GM19099 (cell line): ENCODE data around the gene LILRA1.
"Not testable (repeated sequence)": the region's sequence is repeated elsewhere in the genome, so short reads cannot be mapped to it uniquely, and the experiment has no call there.

Experiments used
- POLR2A ChIP-seq: IDR thresholded peaks from 3 replicates; pipeline ENCODE4 v1.6.1; 2011; ENCODE audit warnings: low read depth; ENCODE audit not compliant: insufficient read length; ENCODE audit errors: extremely low read depth

Gene LILRA1

DNA sequence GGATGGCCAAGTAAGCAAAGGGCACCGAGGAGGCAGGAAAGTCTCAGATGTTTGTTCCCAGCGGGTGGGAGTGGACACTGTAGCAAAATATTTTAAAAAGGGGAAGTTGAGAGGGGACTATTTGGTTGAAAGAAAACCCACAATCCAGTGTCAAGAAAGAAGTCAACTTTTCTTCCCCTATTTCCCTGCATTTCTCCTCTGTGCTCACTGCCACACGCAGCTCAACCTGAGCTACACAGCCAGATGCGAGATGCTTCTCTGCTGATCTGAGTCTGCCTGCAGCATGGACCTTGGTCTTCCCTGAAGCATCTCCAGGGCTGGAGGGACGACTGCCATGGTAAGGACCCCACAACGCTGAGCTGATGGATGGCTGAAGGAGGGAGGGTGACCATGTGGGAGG lies at the start of gene LILRA1:
LILRA1 (plus strand) TSS at position 188 of the 400 bp plus-strand sequence. CDS start 613 bp downstream, outside the sequence.
- TF ChIP-seq POLR2A: not testable (repeated sequence)

DNA sequence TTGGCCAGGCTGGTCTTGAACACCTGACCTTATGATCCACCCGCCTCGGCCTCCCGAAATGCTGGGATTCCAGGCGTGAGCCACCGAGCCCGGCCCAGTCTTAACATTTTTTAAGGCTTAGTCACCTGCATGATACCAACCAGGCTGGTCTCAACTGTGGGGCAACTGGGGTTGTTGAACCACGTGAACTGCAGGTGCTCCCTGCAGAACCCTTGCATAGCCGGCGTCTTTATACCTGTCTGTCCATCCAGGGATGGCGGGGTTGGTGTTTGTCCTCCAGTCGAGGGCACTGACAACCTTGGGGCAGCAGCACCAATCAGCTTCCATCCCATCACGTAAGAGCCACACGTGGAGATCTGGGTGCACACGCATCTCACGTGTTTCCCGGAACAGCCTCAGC lies 44.6 kb upstream of the LILRA1 start:
- TF ChIP-seq POLR2A: no peak

DNA sequence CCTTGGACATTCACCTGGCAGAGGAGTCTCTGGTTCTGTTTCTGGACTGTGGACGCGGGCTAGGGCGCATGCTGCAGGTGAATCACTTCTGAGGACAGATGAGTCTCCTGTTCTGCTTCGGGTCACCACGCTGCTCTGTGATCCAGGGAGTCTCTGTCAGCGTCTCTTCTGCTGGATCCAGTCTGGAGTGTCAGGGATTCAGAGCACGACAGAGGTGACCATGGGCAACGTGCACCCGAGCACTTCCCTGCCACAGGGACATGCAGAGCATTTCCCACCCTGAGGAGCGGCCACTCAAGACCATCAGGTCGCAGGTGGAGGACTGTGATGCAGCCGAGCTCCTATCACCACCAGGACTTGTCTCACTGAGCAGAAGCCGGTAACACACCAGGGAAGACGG lies 44.2 kb upstream of the LILRA1 start:
- TF ChIP-seq POLR2A: no peak

DNA sequence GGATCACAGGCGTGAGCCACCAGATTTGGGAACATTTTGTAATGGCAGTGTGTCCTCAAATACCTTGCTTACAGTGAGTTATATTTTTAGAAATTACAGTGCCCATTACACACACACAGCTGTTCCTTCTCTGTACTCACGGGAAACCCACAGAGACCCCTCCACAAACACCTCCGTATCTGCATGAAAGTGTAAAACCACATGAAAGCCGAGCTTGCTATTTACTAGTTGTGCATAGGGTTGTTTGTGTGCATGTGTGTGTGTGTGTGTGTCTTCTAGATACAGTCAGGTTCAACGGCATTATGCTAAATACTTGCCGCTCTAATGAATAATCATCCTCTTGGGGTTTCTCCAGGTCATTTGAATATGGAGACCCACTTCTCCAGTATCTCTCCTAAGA lies 42.1 kb upstream of the LILRA1 start:
- TF ChIP-seq POLR2A: no peak

DNA sequence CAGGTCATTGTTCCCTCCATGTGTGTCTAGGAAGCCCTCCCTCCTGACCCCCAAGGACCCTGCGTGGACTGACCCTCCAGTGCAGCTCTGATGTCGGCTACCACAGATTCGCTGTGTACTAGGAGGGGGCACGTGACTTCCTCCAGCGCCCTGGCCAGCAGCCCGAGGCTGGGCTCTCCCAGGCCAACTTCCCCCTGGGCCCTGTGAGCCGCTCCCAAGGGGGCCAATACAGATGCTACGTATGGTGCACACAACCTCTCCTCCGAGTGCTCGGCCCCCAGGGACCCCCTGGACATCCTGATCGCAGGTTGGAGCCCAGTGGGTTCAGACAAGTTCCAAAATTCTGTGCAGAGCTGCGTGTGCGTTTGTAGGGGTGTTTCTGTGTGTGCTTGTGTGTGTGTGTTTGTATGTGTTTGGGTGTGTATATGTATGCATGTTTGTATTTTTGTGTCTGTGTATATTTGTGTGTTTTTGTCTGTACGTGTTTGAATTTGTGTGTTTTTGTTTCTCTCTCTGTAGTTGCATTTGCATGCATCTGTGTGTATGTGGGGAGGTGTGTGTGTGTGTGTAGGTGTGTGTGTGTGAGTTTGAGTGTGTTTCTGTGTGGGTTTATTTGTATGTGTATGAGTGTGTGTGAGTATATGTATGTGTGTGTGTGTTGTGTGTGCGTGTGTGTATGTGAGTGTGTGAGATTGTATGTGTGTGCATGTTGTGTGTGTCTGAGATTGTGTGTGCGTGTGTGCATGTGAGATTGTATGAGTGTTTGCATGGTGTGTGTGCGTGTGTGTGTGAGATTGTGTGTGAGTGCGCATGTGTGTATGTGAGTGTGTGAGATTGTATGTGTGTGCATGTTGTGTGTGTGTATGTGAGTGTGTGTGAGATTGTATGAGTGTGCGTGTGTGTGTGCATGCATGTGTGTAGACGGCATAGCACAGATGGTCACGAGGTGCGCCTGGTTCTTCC lies 41.2 kb upstream of the LILRA1 start:
- no peak for TF ChIP-seq POLR2A

DNA sequence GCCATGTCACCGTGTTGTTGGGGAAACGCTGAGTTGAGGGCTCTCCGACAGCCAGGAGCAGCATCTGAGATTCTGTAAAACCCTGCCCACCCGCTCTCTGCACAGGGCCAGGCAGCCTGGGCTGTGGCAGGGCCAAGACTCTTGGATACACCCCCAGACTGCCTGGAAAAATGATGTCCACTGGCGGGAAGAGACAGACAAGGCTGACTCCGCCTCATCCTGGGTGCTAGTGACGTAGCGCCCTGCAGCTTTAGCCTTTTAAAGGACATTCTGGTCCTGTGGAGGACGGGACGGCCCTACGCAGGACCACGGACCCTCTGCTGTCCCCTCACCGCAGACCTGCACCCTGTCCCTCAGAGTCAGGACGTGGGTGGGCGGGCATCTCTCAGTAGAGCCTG lies 40.5 kb upstream of the LILRA1 start:
- TF ChIP-seq POLR2A: no peak

DNA sequence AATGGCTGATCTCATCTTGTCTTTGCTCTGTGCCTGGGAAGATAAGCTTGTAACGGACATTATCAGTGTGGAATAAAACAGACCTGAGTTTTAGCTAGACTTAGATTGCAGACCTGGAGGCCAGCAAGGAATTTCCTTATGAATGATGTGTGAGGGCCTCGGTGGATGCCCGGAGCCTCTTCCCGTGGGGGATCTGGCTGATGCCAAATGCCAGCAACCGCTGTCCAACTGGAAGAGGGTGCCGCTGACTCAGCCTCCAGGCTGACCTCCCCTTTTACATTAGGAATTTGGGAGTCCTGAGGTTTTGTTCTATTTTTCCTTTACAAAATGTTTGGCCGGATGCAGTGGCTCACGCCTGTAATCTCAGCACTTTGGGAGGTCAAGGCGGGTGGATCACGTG lies 39.4 kb upstream of the LILRA1 start:
- TF ChIP-seq POLR2A: no peak

DNA sequence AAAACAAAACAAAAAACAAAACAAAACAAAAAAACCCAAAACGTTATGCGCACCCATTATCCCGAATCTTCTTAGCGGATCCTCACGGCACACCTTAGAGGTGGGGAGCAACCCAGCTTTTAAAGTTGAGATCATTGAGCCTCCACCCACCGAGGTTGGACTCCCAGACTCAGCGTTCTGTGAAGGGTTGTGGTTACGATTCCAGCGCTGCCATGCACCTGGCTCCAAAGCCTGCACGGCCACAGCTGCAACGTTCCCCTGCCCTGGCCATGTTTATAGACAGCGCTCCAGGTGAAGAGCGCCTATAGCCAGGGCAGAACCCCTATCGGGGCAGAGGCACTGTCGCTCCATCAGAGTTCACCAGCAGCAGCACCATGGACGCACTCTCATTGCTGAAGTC lies 38.5 kb upstream of the LILRA1 start:
- no peak for TF ChIP-seq POLR2A

DNA sequence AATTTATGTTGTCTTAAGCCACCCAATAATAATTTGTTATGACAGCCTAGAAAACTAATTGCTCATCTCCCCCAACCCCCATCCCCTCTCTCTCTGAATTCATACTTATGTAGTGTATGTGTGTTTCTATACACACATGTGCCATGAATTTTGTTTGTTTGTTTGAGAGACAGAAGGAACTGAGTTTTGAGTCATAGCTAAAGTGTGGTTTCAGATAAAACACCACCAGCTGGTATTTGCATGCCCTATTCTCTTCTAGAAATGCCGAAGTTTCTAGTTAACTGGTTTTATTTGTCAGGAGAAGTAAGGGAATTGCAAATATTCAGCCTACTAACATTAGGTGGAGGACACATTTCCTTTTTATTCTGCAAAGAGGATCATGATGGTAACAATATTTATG lies 37.2 kb upstream of the LILRA1 start:
- no peak for TF ChIP-seq POLR2A

DNA sequence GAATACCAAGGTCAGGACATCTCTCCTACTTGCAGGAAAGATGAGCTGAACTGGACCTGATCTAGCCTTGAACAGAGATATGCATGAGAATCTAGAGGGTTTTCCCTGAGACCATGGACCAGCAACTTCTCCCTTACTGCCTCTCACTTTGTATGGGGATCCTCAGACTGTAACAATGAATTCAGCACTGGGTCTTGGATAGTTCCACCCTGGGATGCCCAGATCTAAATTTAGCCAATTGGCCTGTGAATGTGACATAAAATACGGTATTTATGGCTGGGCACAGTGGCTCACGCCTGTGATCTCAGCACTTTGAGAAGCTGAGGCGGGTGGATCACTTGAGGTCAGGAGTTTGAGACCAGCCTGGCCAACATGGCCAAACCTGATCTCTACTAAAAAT lies 35.1 kb upstream of the LILRA1 start:
- TF ChIP-seq POLR2A: no peak

DNA sequence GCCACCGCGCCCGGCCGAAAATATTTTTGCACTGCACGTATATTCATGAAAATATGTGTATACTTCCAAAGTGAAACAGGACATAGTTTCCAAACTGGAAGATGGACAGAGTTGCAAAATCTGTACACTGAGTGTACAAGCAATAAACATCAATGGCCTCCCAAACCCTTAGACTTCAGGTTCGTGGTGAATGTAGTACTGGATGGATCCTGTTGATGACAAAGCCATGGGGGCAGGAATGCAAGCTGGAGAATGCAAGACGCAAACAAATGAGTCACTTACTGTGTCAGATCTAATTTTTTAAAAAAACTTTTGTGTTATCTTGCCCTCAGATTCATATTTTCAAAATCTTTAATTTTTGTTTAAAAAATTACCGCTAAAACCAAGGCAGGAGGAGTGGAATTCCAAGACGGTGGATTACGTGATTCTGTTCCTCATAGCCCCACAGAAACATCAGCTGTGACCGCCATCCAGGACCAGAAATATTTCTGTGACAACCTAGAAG lies 32.5 kb upstream of the LILRA1 start:
- TF ChIP-seq POLR2A: no peak

DNA sequence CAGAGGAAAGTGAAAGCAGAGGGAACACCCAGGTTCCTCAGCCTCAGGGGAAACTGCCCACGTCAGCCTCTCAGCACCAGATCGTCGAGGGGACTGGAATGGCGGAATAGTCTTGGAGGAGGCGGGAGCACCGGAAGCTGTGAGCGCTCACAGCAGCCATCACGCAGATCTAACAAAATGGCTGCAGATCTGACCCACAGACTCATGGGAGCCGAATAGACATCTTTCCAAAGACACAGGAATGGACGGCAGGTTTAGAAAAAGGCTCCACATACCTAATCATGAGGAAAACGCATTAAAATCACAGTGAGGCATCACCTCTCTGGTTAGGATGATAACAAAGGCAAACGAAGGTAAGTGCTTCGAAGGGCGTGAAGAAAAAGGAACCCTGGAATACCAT lies 31.6 kb upstream of the LILRA1 start:
- no peak for TF ChIP-seq POLR2A

DNA sequence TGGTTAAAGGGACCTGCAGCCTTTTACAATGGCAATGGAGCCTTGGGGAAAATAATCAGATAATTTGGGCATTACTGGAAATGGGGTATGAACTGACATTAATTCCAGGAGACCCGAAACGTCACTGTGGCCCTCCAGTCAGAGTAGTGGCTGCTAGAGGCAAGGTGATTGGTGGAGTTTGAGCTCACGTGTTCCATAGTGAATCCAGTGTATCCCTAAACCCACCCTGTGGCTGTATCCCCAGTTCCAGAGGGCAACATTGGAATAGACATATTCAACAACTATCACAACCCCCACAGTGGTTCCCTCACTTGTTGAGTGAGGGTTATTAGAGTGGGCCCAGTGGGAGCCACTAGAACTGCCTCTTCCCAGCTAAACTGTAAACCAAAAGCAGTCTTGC lies 23.1 kb upstream of the LILRA1 start:
- no peak for TF ChIP-seq POLR2A

DNA sequence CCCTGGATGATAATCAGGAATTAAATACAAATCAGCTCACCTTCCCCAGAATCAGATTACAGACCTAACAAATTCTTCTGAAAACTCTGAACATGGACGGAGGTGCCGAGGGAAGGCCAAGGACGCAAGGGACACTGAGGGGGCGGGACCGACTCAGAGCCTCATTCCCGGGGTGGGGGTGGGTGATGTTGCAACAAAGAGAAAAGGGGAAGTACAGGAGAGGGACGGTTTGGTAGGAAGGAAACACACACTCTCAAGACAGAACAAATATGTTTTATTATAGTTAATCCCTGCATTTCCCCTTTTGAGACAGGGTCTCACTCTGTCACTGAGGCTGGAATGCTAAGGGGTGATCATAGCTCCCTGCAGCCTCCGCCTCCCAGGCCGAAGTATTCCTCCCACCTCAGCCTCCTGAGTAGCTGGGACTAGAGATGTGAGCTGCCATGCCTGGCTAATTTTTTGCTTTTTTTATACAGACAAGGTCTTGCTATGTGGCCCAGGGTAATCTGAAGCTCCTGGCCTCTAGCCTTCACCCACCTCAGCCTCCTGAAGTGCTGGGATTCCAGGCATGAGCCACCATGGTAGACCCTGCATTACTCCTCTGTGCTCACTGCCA lies 20.6 kb upstream of the LILRA1 start:
- no peak for TF ChIP-seq POLR2A

DNA sequence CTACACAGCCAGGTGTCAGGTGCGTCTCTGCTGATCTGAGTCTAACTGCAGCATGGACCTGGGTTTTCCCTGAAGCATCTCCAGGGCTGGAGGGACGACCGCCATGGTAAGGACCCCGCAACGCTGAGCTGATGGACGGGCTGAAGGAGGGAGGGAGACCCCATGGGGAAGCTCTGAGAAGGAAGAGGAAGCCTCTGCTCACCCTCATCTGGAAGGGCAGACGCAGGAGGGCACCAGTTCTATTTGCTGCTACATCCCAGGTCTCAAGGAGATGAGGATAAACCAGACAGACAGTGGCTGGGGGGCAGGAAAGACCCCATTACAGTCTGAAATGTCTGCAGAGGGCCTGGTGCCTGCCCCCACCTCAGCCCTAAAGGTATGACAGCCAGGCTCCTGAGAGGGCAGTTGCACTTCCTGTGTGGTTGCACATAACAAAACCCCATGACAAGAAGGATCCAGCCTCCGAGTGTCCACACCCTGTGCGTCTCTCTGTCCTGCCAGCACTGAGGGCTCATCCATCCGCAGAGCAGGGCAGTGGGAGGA lies 20.0 kb upstream of the LILRA1 start, which contains the start of gene LILRA2:
LILRA2 (plus strand) TSS at position 461 of the 543 bp plus-strand sequence. CDS start 89 bp downstream, outside the sequence.
- TF ChIP-seq POLR2A: no peak
